Glutamatergic neuron (in vitro differentiated cells): Measurements from ENCODE around the gene SAMD9. TPM values are rescaled to one million over a fixed set of nuclear protein-coding genes. Genes with fewer than 3 reads are reported as not detected.
"Not testable (repeated sequence)": the region's sequence is repeated elsewhere in the genome, so short reads cannot be mapped to it uniquely, and the experiment has no call there.

Experiments
- DNase-seq: peaks from one replicate; pipeline ENCODE4 v3.0.0; 2022
- H3K27ac Mint-ChIP-seq: one replicate; pipeline ENCODE4 v1.8.0; 2020; ENCODE audit warnings: mild to moderate bottlenecking, mixed read lengths, inconsistent platforms; ENCODE audit not compliant: unreplicated experiment
- H3K27me3 Mint-ChIP-seq: one replicate; pipeline ENCODE4 v1.8.0; 2020; ENCODE audit warnings: mild to moderate bottlenecking, moderate library complexity, mixed read lengths, inconsistent platforms; ENCODE audit not compliant: unreplicated experiment
- H3K36me3 Mint-ChIP-seq: one replicate; pipeline ENCODE4 v1.8.0; 2020; ENCODE audit warnings: mild to moderate bottlenecking, mixed read lengths, inconsistent platforms; ENCODE audit not compliant: unreplicated experiment
- H3K4me1 Mint-ChIP-seq: one replicate; pipeline ENCODE4 v1.8.0; 2020; ENCODE audit warnings: mild to moderate bottlenecking, low read depth, mixed read lengths, inconsistent platforms; ENCODE audit not compliant: unreplicated experiment
- H3K4me3 Mint-ChIP-seq: one replicate; pipeline ENCODE4 v1.8.0; 2020; ENCODE audit warnings: mild to moderate bottlenecking, mixed read lengths, inconsistent platforms; ENCODE audit not compliant: unreplicated experiment
- H3K9me3 Mint-ChIP-seq: one replicate; pipeline ENCODE4 v1.8.0; 2020; ENCODE audit warnings: mild to moderate bottlenecking, moderate library complexity, mixed read lengths, inconsistent platforms; ENCODE audit not compliant: unreplicated experiment
- CTCF ChIP-seq: fragments of 200-600 bp; sonication (generic); IDR thresholded peaks from one replicate; pipeline ENCODE4 v1.5.0; 2021; ENCODE audit not compliant: partially characterized antibody, unreplicated experiment
- total RNA-seq: library from RNA; stranded (reverse); fragmentation: NEBNext Ultra II Directional; extraction: Animal tissue kit (Norgen Biotek cat#: 25700); gene quantifications from one replicate; pipeline ENCODE4 v1.2.1, GENCODE V29; 2021; ENCODE audit not compliant: unreplicated experiment

SAMD9 gene
- total RNA-seq, 1 donor from 2014 or later, result not detected

- no peaks in the 10 kb centered on the region for H3K9me3 Mint-ChIP-seq
- no peaks in the 10 kb centered on the region for H3K36me3 Mint-ChIP-seq
- TF ChIP-seq CTCF, result no peak
- no peaks in the 10 kb centered on the region for H3K4me1 Mint-ChIP-seq
- no peak overlapping the region for H3K27ac Mint-ChIP-seq
- DNase-seq, result no peak
- H3K4me3 Mint-ChIP-seq, result no peak overlapping the region
- H3K27me3 Mint-ChIP-seq, result no peaks in the 10 kb centered on the region
Observed at GRCh38 chr7:93108003-93108402, 9.8 kb downstream of the SAMD9 start.

- H3K36me3 Mint-ChIP-seq, result no peaks in the 10 kb centered on the region
- no peak for DNase-seq
- no peaks in the 10 kb centered on the region for H3K27me3 Mint-ChIP-seq
- no peaks in the 10 kb centered on the region for H3K4me1 Mint-ChIP-seq
- no peak overlapping the region for H3K27ac Mint-ChIP-seq
- H3K9me3 Mint-ChIP-seq, result peaks cover 3% of the 10 kb centered on the region
- no peak for TF ChIP-seq CTCF
- H3K4me3 Mint-ChIP-seq, result no peak overlapping the region
Observed at GRCh38 chr7:93097388-93097787, 20.4 kb downstream of the SAMD9 start.

- Mint-ChIP-seq H3K4me1 (no peaks in the 10 kb centered on the region), H3K27ac (no peak overlapping the region), H3K27me3 (no peaks in the 10 kb centered on the region), H3K9me3 (peaks cover 5% of the 10 kb centered on the region), H3K36me3 (no peaks in the 10 kb centered on the region), H3K4me3 (no peak overlapping the region)
- no peak for DNase-seq
- no peak for TF ChIP-seq CTCF
Observed at GRCh38 chr7:93092757-93093370, 24.9 kb downstream of the SAMD9 start.

- not testable (repeated sequence) for H3K36me3 Mint-ChIP-seq, H3K27ac Mint-ChIP-seq, H3K9me3 Mint-ChIP-seq, H3K4me1 Mint-ChIP-seq, H3K4me3 Mint-ChIP-seq, H3K27me3 Mint-ChIP-seq, DNase-seq
Observed at GRCh38 chr7:93073357-93073756, 44.4 kb downstream of the SAMD9 start.

- no peak overlapping the region for H3K27ac Mint-ChIP-seq
- H3K9me3 Mint-ChIP-seq, result peaks cover 2% of the 10 kb centered on the region
- H3K27me3 Mint-ChIP-seq, result no peaks in the 10 kb centered on the region
- no peak overlapping the region for H3K4me3 Mint-ChIP-seq
- no peaks in the 10 kb centered on the region for H3K4me1 Mint-ChIP-seq
- no peaks in the 10 kb centered on the region for H3K36me3 Mint-ChIP-seq
- TF ChIP-seq CTCF, result no peak
- no peak for DNase-seq
Observed at GRCh38 chr7:93062599-93062998, 55.2 kb downstream of the SAMD9 start.

- no peak for TF ChIP-seq CTCF
- H3K27ac Mint-ChIP-seq, result no peak overlapping the region
- H3K4me3 Mint-ChIP-seq, result no peak overlapping the region
- peaks cover 1% of the 10 kb centered on the region for H3K9me3 Mint-ChIP-seq
- no peaks in the 10 kb centered on the region for H3K27me3 Mint-ChIP-seq
- no peak for DNase-seq
- no peaks in the 10 kb centered on the region for H3K36me3 Mint-ChIP-seq
- no peaks in the 10 kb centered on the region for H3K4me1 Mint-ChIP-seq
Observed at GRCh38 chr7:93060865-93061264, 56.9 kb downstream of the SAMD9 start.
